Measurements from ENCODE around the gene NOC4L. TPM values are rescaled to one million over a fixed set of nuclear protein-coding genes. Genes with fewer than 3 reads are reported as not detected.
"Not testable (repeated sequence)": the region's sequence is repeated elsewhere in the genome, so short reads cannot be mapped to it uniquely, and the experiment has no call there.

NOC4L gene
- total RNA-seq, 2 experiments from 2014 or later, result 31.0 to 47.6 TPM

- H3K9me2 ChIP-seq (ENCODE audit: insufficient read depth, low read length), result no peaks in the 10 kb centered on the region
- POLR2A ChIA-PET, result no interaction called here
- H3K27ac ChIP-seq (ENCODE audit: low read depth, low read length, poor library complexity, severe bottlenecking), result no peak overlapping the region
- H2AFZ ChIP-seq (ENCODE audit: low read length), result no peak overlapping the region
- CTCF ChIA-PET (ENCODE audit: unreplicated experiment), result no interaction called here
- DNase-seq (ENCODE audit: low spot score), result no peak
- no peak overlapping the region for H3K4me3 ChIP-seq (ENCODE audit: low read depth, low read length, poor library complexity, severe bottlenecking)
- no peaks in the 10 kb centered on the region for H3K79me2 ChIP-seq (ENCODE audit: insufficient read depth, low read depth, low read length)
- no peak overlapping the region for H3K4me2 ChIP-seq (ENCODE audit: low read length)
- no peaks in the 10 kb centered on the region for H3K4me1 ChIP-seq (ENCODE audit: insufficient read depth, low read length, poor library complexity, severe bottlenecking)
- intact Hi-C loops (cut with micrococcal nuclease; ENCODE audit: unreplicated experiment), result no loop called here
- no peaks in the 10 kb centered on the region for H4K20me1 ChIP-seq (ENCODE audit: insufficient read depth, low read length)
- no TSS peak for BruUV-seq (replicated peaks)
- TF ChIP-seq CTCF (conservative IDR thresholded peaks at IDR 0.05; ENCODE audit: low read length), result no peak
- TF ChIP-seq EZH2phosphoT487 (IDR thresholded peaks at IDR 0.05; ENCODE audit: borderline replicate concordance, low read depth, low read length), result no peak
- peaks cover 30% of the 10 kb centered on the region for H3K36me3 ChIP-seq (ENCODE audit: insufficient read depth, low read length)
- H3K9me3 ChIP-seq (ENCODE audit: low read length), result peaks cover 9% of the 10 kb centered on the region; the same call in 1 of the 2 replicates
Observed at GRCh38 chr12:132132609-132133430, 11.4 kb upstream of the NOC4L start.

- BruUV-seq (replicated peaks), result no TSS peak
- Histone ChIP-seq H3K36me3 (ENCODE audit: insufficient read depth, low read length) (peaks cover 27% of the 10 kb centered on the region), H3K4me3 (ENCODE audit: low read depth, low read length, poor library complexity, severe bottlenecking) (no peak overlapping the region), H4K20me1 (ENCODE audit: insufficient read depth, low read length) (no peaks in the 10 kb centered on the region), H3K4me2 (ENCODE audit: low read length) (no peak overlapping the region), H3K9me3 (ENCODE audit: low read length) (no peaks in the 10 kb centered on the region), H3K4me1 (ENCODE audit: insufficient read depth, low read length, poor library complexity, severe bottlenecking) (no peaks in the 10 kb centered on the region), H3K79me2 (ENCODE audit: insufficient read depth, low read depth, low read length) (no peaks in the 10 kb centered on the region), H3K27ac (ENCODE audit: low read depth, low read length, poor library complexity, severe bottlenecking) (no peak overlapping the region), H3K9me2 (ENCODE audit: insufficient read depth, low read length) (no peaks in the 10 kb centered on the region), H2AFZ (ENCODE audit: low read length) (no peak overlapping the region)
- intact Hi-C loops (cut with micrococcal nuclease; ENCODE audit: unreplicated experiment), result no loop called here
- TF ChIP-seq CTCF (conservative IDR thresholded peaks at IDR 0.05; ENCODE audit: low read length), result no peak
- no peak for TF ChIP-seq EZH2phosphoT487 (IDR thresholded peaks at IDR 0.05; ENCODE audit: borderline replicate concordance, low read depth, low read length)
- DNase-seq (ENCODE audit: low spot score), result no peak
- ChIA-PET CTCF (ENCODE audit: unreplicated experiment) (no interaction called here), POLR2A (no interaction called here)
Observed at GRCh38 chr12:132133952-132134652, 10.2 kb upstream of the NOC4L start.

GRCh38 chr12:132134653-132135183 is 9.5 kb upstream of the NOC4L start:
- H3K4me3 ChIP-seq (ENCODE audit: low read depth, low read length, poor library complexity, severe bottlenecking); H3K79me2 ChIP-seq (ENCODE audit: insufficient read depth, low read depth, low read length); DNase-seq (ENCODE audit: low spot score); intact Hi-C loops (cut with micrococcal nuclease; ENCODE audit: unreplicated experiment); H3K4me2 ChIP-seq (ENCODE audit: low read length); H3K9me3 ChIP-seq (ENCODE audit: low read length); POLR2A ChIA-PET; H2AFZ ChIP-seq (ENCODE audit: low read length); CTCF ChIA-PET (ENCODE audit: unreplicated experiment); H4K20me1 ChIP-seq (ENCODE audit: insufficient read depth, low read length); H3K27ac ChIP-seq (ENCODE audit: low read depth, low read length, poor library complexity, severe bottlenecking); H3K9me2 ChIP-seq (ENCODE audit: insufficient read depth, low read length); H3K4me1 ChIP-seq (ENCODE audit: insufficient read depth, low read length, poor library complexity, severe bottlenecking); BruUV-seq (replicated peaks): not testable (repeated sequence)
- H3K36me3 ChIP-seq (ENCODE audit: insufficient read depth, low read length), result peaks cover 31% of the 10 kb centered on the region

- H3K9me2 ChIP-seq (ENCODE audit: insufficient read depth, low read length); CTCF ChIA-PET (ENCODE audit: unreplicated experiment); H3K79me2 ChIP-seq (ENCODE audit: insufficient read depth, low read depth, low read length); H4K20me1 ChIP-seq (ENCODE audit: insufficient read depth, low read length); H2AFZ ChIP-seq (ENCODE audit: low read length); BruUV-seq (replicated peaks); H3K27ac ChIP-seq (ENCODE audit: low read depth, low read length, poor library complexity, severe bottlenecking); H3K4me3 ChIP-seq (ENCODE audit: low read depth, low read length, poor library complexity, severe bottlenecking); H3K9me3 ChIP-seq (ENCODE audit: low read length); intact Hi-C loops (cut with micrococcal nuclease; ENCODE audit: unreplicated experiment); DNase-seq (ENCODE audit: low spot score); H3K4me2 ChIP-seq (ENCODE audit: low read length); POLR2A ChIA-PET; H3K4me1 ChIP-seq (ENCODE audit: insufficient read depth, low read length, poor library complexity, severe bottlenecking): not testable (repeated sequence)
- peaks cover 46% of the 10 kb centered on the region for H3K36me3 ChIP-seq (ENCODE audit: insufficient read depth, low read length)
Observed at GRCh38 chr12:132136226-132136625, 8.0 kb upstream of the NOC4L start.
